ENCODE results near the gene TRPV4. TPM values are rescaled to one million over a fixed set of nuclear protein-coding genes. Genes with fewer than 3 reads are reported as not detected.

The TRPV4 gene
- total RNA-seq, 4 donors from 2014 or later, result 0.34 to 0.55 TPM; not detected in 2

DNA sequence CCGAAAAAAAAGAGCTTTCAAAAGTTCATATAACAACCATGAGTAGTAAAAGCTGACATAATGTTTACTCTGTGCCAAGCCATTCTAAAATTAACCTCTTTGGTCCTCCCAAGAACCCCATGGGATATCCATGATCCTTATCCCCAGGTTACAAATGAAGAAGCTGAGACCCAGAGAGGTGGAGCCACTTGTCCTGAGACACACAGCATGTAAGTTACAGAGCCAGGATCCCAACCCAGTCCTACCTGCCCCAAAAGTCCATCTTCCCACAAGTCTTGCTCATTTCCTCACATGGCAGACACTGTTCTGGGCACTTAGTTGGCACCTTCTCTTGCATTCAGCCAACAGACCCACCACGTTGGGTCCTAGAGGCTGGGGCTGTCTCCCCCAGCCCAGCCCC lies 37.1 kb downstream of the TRPV4 start:
- intact Hi-C loops (cut with DNase I; ENCODE audit: low total_unique reads), result no loop called here
- Histone ChIP-seq H3K27me3 (no peaks in the 10 kb centered on the region), H3K4me3 (no peak overlapping the region), H3K9me3 (no peaks in the 10 kb centered on the region), H3K4me1 (no peaks in the 10 kb centered on the region), H3K36me3 (no peaks in the 10 kb centered on the region), H3K27ac (no peak overlapping the region)
- TF ChIP-seq POLR2A (IDR thresholded peaks at IDR 0.05), result no peak
- TF ChIP-seq, protein P1, sequence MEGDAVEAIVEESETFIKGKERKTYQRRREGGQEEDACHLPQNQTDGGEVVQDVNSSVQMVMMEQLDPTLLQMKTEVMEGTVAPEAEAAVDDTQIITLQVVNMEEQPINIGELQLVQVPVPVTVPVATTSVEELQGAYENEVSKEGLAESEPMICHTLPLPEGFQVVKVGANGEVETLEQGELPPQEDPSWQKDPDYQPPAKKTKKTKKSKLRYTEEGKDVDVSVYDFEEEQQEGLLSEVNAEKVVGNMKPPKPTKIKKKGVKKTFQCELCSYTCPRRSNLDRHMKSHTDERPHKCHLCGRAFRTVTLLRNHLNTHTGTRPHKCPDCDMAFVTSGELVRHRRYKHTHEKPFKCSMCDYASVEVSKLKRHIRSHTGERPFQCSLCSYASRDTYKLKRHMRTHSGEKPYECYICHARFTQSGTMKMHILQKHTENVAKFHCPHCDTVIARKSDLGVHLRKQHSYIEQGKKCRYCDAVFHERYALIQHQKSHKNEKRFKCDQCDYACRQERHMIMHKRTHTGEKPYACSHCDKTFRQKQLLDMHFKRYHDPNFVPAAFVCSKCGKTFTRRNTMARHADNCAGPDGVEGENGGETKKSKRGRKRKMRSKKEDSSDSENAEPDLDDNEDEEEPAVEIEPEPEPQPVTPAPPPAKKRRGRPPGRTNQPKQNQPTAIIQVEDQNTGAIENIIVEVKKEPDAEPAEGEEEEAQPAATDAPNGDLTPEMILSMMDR (IDR thresholded peaks at IDR 0.05), result no peak
- DNase-seq, result no peak

DNA sequence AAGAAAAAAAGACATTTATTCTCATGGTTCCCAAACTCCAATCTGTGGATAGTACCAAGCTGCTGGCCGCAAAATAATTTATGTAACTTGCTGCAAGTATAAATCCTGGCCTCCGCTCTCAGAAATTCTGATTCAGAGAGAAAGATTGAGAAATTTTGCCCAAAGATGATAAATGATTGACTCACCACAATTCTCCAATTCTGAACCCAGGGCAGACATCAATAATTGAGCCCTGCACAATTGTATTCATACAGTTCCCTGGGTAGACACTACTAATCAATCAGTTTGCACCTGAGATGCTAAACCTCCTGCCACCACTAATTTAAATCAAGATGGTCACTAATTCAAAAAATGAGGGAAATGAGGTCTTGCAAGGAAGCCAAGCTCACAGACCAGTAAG lies 38.2 kb downstream of the TRPV4 start:
- Histone ChIP-seq H3K36me3 (no peaks in the 10 kb centered on the region), H3K4me1 (no peaks in the 10 kb centered on the region), H3K27ac (no peak overlapping the region), H3K4me3 (no peak overlapping the region), H3K27me3 (no peaks in the 10 kb centered on the region), H3K9me3 (no peaks in the 10 kb centered on the region)
- DNase-seq, result no peak
- TF ChIP-seq, protein P1 (IDR thresholded peaks at IDR 0.05), result no peak
- TF ChIP-seq POLR2A (IDR thresholded peaks at IDR 0.05), result no peak
- intact Hi-C loops (cut with DNase I; ENCODE audit: low total_unique reads), result no loop called here

DNA sequence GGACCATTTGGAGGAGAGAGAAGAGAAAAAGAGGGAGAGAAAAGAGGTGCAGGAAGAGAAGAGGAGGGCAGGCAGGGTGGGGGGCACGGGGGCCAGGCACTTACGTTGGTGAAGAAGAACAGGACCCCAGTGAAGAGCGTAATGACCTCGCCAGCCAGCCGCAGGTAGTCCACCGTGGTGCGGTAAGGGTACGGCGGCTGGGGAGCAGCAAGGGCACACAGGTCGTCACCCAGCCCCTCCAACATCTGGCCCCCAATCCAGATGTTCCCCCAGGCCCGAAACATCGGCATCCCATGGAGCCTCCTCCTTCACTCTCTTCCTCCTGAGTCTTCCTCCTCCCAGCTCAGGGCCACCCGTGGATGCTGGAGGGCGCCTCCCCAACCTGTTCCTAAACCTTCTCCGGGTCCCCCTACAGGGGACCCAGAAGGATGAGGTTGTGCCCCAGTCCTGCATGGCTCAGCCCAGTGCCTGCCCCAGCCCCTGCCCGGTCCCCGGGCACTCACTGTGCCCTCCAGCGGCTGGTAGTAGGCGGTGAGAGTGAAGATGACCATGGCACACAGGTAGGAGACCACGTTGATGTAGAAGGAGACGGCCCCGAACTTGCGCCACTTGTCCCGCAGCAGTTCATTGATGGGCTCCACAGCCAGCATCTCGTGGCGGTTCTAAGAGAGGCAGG lies 39.2 kb downstream of the TRPV4 start:
- no peak overlapping the region for H3K27ac ChIP-seq
- no peaks in the 10 kb centered on the region for H3K9me3 ChIP-seq
- H3K36me3 ChIP-seq, result no peaks in the 10 kb centered on the region
- H3K4me1 ChIP-seq, result no peaks in the 10 kb centered on the region
- TF ChIP-seq, protein P1 (IDR thresholded peaks at IDR 0.05), result no peak
- no peak for TF ChIP-seq POLR2A (IDR thresholded peaks at IDR 0.05)
- no peak overlapping the region for H3K4me3 ChIP-seq
- no peaks in the 10 kb centered on the region for H3K27me3 ChIP-seq
- no peak for DNase-seq
- intact Hi-C loops (cut with DNase I; ENCODE audit: low total_unique reads), result no loop called here

DNA sequence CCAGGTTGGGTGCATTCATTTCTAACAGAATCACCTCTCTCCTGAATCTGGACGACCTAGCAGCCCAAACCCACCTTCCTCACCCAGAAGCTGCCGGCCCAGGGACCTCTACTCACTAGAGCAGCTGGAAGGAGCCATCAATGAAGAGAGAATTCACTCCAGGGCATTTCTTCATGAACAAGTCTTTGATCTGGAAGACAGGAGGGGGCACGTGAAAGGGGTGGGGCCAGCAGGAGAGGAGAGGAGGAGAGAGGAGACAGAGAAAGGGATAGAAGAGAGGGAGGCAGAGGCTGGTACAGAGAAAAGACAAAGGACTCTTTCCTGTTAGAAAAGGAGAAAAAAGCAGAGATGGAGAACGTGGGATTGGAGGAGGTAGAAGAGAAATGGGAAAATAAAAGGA lies 39.8 kb downstream of the TRPV4 start:
- Histone ChIP-seq H3K9me3 (no peaks in the 10 kb centered on the region), H3K4me3 (no peak overlapping the region), H3K27me3 (no peaks in the 10 kb centered on the region), H3K4me1 (no peaks in the 10 kb centered on the region), H3K27ac (no peak overlapping the region), H3K36me3 (no peaks in the 10 kb centered on the region)
- intact Hi-C loops (cut with DNase I; ENCODE audit: low total_unique reads), result no loop called here
- no peak for TF ChIP-seq POLR2A (IDR thresholded peaks at IDR 0.05)
- TF ChIP-seq, protein P1 (IDR thresholded peaks at IDR 0.05), result no peak
- no peak for DNase-seq

DNA sequence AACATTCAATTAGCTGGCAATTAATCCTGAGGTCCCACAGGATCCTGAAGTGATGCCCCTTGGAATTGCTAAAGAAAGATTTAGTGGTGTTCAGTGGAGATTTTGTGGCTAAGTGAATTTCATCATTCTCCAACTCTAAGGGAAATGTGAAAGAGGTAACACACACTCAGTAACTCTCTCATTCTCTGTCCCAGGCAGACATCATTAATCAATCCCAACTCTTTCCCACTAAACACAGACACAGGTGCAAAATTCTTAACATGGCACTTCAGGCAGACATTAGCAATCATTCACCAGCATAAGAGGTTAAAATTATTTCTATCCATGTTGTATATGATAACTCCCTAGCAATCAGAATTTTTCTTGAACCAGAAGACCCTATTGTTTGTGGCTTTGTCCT lies 40.2 kb downstream of the TRPV4 start:
- TF ChIP-seq, protein P1 (IDR thresholded peaks at IDR 0.05), result no peak
- TF ChIP-seq POLR2A (IDR thresholded peaks at IDR 0.05), result no peak
- H3K36me3 ChIP-seq, result no peaks in the 10 kb centered on the region
- DNase-seq, result no peak
- H3K9me3 ChIP-seq, result no peaks in the 10 kb centered on the region
- H3K4me3 ChIP-seq, result no peak overlapping the region
- H3K27ac ChIP-seq, result no peak overlapping the region
- no peaks in the 10 kb centered on the region for H3K27me3 ChIP-seq
- intact Hi-C loops (cut with DNase I; ENCODE audit: low total_unique reads), result no loop called here
- no peaks in the 10 kb centered on the region for H3K4me1 ChIP-seq

Measured in uterus (tissue), 4 donors.